T-helper 2 cell (primary cell): Measurements from ENCODE around the gene NDUFS1.
"Not testable (repeated sequence)": the region's sequence is repeated elsewhere in the genome, so short reads cannot be mapped to it uniquely, and the experiment has no call there.

Experiments
- DNase-seq, 5 experiments: peaks; one replicate each; pipeline versions ENCODE4 v3.0.0 to v3.0.0-alpha.2; 2012 to 2022

Gene NDUFS1

GRCh38 chr2:206162401-206162800 lies 3.2 kb upstream of the NDUFS1 start:
- not testable (repeated sequence) for DNase-seq

GRCh38 chr2:206160807-206161179 lies 1.5 kb upstream of the NDUFS1 start:
- DNase-seq: no peak

GRCh38 chr2:206160125-206160806 lies 1.0 kb upstream of the NDUFS1 start:
- DNase-seq: peak in 2 of 5 experiments; percentile 52 to 56

- DNase-seq: no peak
Observed at GRCh38 chr2:206158563-206159345, 490 bp downstream of the NDUFS1 start.

- not testable (repeated sequence) for DNase-seq
Observed at GRCh38 chr2:206157014-206157413, 2.2 kb downstream of the NDUFS1 start.

GRCh38 chr2:206154197-206154596 lies 5.0 kb downstream of the NDUFS1 start:
- no peak for DNase-seq

- no peak for DNase-seq
Observed at GRCh38 chr2:206150631-206151030, 8.6 kb downstream of the NDUFS1 start.

GRCh38 chr2:206150168-206150567 lies 9.1 kb downstream of the NDUFS1 start:
- DNase-seq: no peak

- DNase-seq: no peak
Observed at GRCh38 chr2:206149330-206149729, 9.9 kb downstream of the NDUFS1 start.

- no peak for DNase-seq
Observed at GRCh38 chr2:206145665-206146064, 13.6 kb downstream of the NDUFS1 start.

- DNase-seq: no peak
Observed at GRCh38 chr2:206144383-206144782, 14.9 kb downstream of the NDUFS1 start.

- DNase-seq: no peak
Observed at GRCh38 chr2:206143451-206143850, 15.8 kb downstream of the NDUFS1 start.

GRCh38 chr2:206127656-206128055 lies 31.6 kb downstream of the NDUFS1 start:
- DNase-seq: peak in 1 of 5 experiments; percentile 34

- DNase-seq: no peak
Observed at GRCh38 chr2:206125901-206126300, 33.3 kb downstream of the NDUFS1 start.

- not testable (repeated sequence) for DNase-seq
Observed at GRCh38 chr2:206122569-206122968, 36.7 kb downstream of the NDUFS1 start.

- no peak for DNase-seq
Observed at GRCh38 chr2:206116278-206116677, 43.0 kb downstream of the NDUFS1 start.

- DNase-seq: no peak
Observed at GRCh38 chr2:206115026-206115578, 44.1 kb downstream of the NDUFS1 start.

GRCh38 chr2:206112846-206113547 lies 46.2 kb downstream of the NDUFS1 start:
- DNase-seq: no peak

- no peak for DNase-seq
Observed at GRCh38 chr2:206112108-206112507, 47.1 kb downstream of the NDUFS1 start.

GRCh38 chr2:206108713-206109112 lies 50.5 kb downstream of the NDUFS1 start:
- no peak for DNase-seq

GRCh38 chr2:206105541-206105940 lies 53.7 kb downstream of the NDUFS1 start:
- no peak for DNase-seq

GRCh38 chr2:206105038-206105437 lies 54.2 kb downstream of the NDUFS1 start:
- no peak for DNase-seq

GRCh38 chr2:206098872-206099271 lies 60.4 kb downstream of the NDUFS1 start:
- DNase-seq: not testable (repeated sequence)
